Naive thymus-derived CD4-positive, alpha-beta T cell (primary cell): ENCODE data around the gene ZNF618. TPM values are rescaled to one million over a fixed set of nuclear protein-coding genes. Genes with fewer than 3 reads are reported as not detected.

Source experiments
- ATAC-seq: fragments of 150-1000 bp; cut with Tn5 transposase; 2 replicates; pipeline ENCODE4 v1.10.0; 2021; ENCODE audit warnings: mild to moderate bottlenecking, moderate library complexity
- CTCF ChIA-PET: fragments of 350-600 bp; sonication (Branson Sonifier 250); formaldehyde crosslinking; loops from one replicate; lab custom pipeline; 2021; ENCODE audit warnings: antibody characterized with exemption; lab: Charles Lee
- POLR2A ChIA-PET: fragments of 350-600 bp; sonication (Branson Sonifier 250); formaldehyde crosslinking; loops from one replicate; lab custom pipeline; 2021; ENCODE audit warnings: antibody characterized with exemption, inconsistent platforms; lab: Charles Lee
- DNase-seq, 9 donors: peaks; one replicate each; pipeline versions ENCODE4 v3.0.0 to v3.0.0-alpha.2; 2020 to 2022; ENCODE audit warnings: mixed read lengths in 1 of 9
- H3K27ac ChIP-seq: one replicate; pipeline ENCODE4 v1.7.0; 2013; ENCODE audit warnings: mild to moderate bottlenecking, low read depth, low read length, moderate library complexity
- H3K27me3 ChIP-seq, 2 donors: one replicate each; pipeline ENCODE4 v1.7.0; 2013; ENCODE audit warnings: low read length in 2 of 2, mild to moderate bottlenecking in 2 of 2, moderate library complexity in 2 of 2; ENCODE audit not compliant: control insufficient read depth in 2 of 2, insufficient read depth in 2 of 2
- H3K36me3 ChIP-seq, 3 experiments: 1 replicate in 2 of 3; 2 replicates in 1 of 3; pipeline ENCODE4 v1.7.0; 2013; ENCODE audit warnings: low read length in 3 of 3, mild to moderate bottlenecking in 3 of 3, moderate library complexity in 1 of 3; ENCODE audit not compliant: insufficient read depth in 3 of 3, control insufficient read depth in 2 of 3
- H3K4me1 ChIP-seq, 2 donors: one replicate each; pipeline ENCODE4 v1.7.0; 2013; ENCODE audit warnings: low read length in 2 of 2, mild to moderate bottlenecking in 2 of 2, moderate library complexity in 1 of 2; ENCODE audit not compliant: control insufficient read depth in 2 of 2, insufficient read depth in 2 of 2
- H3K4me3 ChIP-seq: 2 replicates; pipeline ENCODE4 v1.7.0; 2013; ENCODE audit warnings: mild to moderate bottlenecking, low read length
- H3K9me3 ChIP-seq, 3 experiments: 1 replicate in 2 of 3; 2 replicates in 1 of 3; pipeline ENCODE4 v1.7.0; 2013; ENCODE audit warnings: low read length in 3 of 3; ENCODE audit not compliant: control insufficient read depth in 2 of 3
- H3K27ac Mint-ChIP-seq, 9 donors: one replicate each; pipeline ENCODE4 v1.8.0; 2020 to 2022; ENCODE audit warnings: mixed read lengths in 9 of 9, mild to moderate bottlenecking in 8 of 9, moderate library complexity in 5 of 9, inconsistent platforms in 2 of 9
- H3K27me3 Mint-ChIP-seq, 5 donors: one replicate each; pipeline ENCODE4 v1.8.0; 2021 to 2022; ENCODE audit warnings: mixed read lengths in 5 of 5, mild to moderate bottlenecking in 1 of 5
- H3K36me3 Mint-ChIP-seq, 5 donors: one replicate each; pipeline ENCODE4 v1.8.0; 2020 to 2022; ENCODE audit warnings: mixed read lengths in 5 of 5, mild to moderate bottlenecking in 3 of 5, inconsistent platforms in 1 of 5
- H3K4me1 Mint-ChIP-seq, 7 donors: one replicate each; pipeline ENCODE4 v1.8.0; 2020 to 2022; ENCODE audit warnings: mixed read lengths in 7 of 7, mild to moderate bottlenecking in 3 of 7, inconsistent platforms in 1 of 7
- H3K4me3 Mint-ChIP-seq, 10 donors: one replicate each; pipeline ENCODE4 v1.8.0; 2020 to 2022; ENCODE audit warnings: mild to moderate bottlenecking in 10 of 10, mixed read lengths in 10 of 10, moderate library complexity in 6 of 10, inconsistent platforms in 2 of 10
- H3K9me3 Mint-ChIP-seq, 11 donors: one replicate each; pipeline ENCODE4 v1.8.0; 2020 to 2022; ENCODE audit warnings: mixed read lengths in 11 of 11, mild to moderate bottlenecking in 4 of 11, inconsistent platforms in 1 of 11, moderate library complexity in 1 of 11
- intact Hi-C, 2 donors: fragments of 100-400 bp; cut with micrococcal nuclease; formaldehyde crosslinking; loops; one replicate each; pipeline ENCODE4 v1.15.1; 2023
- polyA plus RNA-seq, 2 donors: library from polyadenylated mRNA; unstranded; fragments of 300-500 nt; fragmentation: Illumina TruSeq; gene quantifications; one replicate each; pipeline ENCODE4 v1.2.3, GENCODE V29; 2021
- total RNA-seq, 6 experiments: library from RNA in 5 of 6; stranded (reverse) in 5 of 6; gene quantifications; 1 replicate in 5 of 6; 2 replicates in 1 of 6; pipeline ENCODE4 v1.2.3 and lab custom pipeline; 2021 to 2026

Gene ZNF618
- total and polyA plus RNA-seq, 7 experiments from 2014 or later, result 0.17 to 3.3 (median 1.1) TPM

DNA sequence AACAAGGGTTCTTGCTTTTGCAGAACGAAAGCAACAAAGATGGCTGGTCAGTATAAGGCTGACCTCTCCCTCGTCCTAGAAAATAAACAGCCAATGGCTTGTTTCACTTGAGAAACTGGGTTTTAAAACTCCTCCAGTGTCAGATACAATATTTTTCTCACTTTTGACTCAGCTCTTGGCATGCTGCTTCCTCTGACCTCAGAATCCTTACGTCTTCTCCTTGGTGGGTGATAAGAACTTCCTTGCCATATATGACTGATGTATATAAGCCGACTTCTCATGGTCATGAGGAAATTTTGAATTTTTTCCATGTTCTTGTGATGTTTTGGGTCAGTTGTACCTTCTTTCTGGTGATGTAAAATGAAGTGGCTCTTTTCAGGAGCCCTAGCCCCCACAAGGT, 3.8 kb downstream of the ZNF618 start:
- intact Hi-C loops, result loop anchor here (5.0 kb wide), 3 partner anchors 143 to 608 kb away; no protein-coding TSS in a partner anchor
- peaks cover 0 to 4% of the 10 kb centered on the region in 2 donors for H3K4me1 ChIP-seq
- ATAC-seq (no peak), DNase-seq (no peak)
- no peak overlapping the region for H3K27ac ChIP-seq
- no peaks in the 10 kb centered on the region for H3K9me3 ChIP-seq
- no peak overlapping the region for H3K4me3 ChIP-seq
- Mint-ChIP-seq H3K27me3 (peaks cover 12 to 42% (median 23%) of the 10 kb centered on the region in 5 donors), H3K4me1 (peaks cover 4 to 14% (median 7%) of the 10 kb centered on the region in 7 donors), H3K36me3 (peaks cover 0 to 6% (median 0%) of the 10 kb centered on the region in 5 donors), H3K4me3 (no peak overlapping the region), H3K27ac (no peak overlapping the region), H3K9me3 (no peaks in the 10 kb centered on the region)
- CTCF ChIA-PET, result no interaction called here
- no peaks in the 10 kb centered on the region for H3K36me3 ChIP-seq
- no peaks in the 10 kb centered on the region for H3K27me3 ChIP-seq
- POLR2A ChIA-PET, result no interaction called here

DNA sequence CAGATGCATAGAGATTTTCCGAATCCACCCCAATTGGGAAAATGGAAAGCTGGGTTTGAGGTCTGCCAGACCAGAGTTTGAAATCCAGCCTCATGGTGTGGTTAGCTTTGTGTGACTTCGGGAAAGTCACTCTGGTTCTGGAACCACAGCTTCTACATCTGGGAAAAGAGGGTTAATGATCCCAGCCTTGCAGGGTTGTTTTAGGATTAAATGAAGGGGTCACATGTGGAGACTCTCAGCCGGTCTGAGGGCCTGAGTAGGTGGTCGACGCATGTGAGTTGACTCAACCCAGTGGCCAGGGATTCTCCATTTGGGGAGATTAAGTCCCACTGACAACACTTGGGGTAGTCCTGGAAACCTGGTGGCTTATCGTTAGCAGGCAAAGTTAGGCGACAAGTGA, 6.1 kb downstream of the ZNF618 start:
- Mint-ChIP-seq H3K27me3 (peaks cover 5 to 33% (median 15%) of the 10 kb centered on the region in 5 donors), H3K9me3 (peaks cover 0 to 2% (median 0%) of the 10 kb centered on the region in 11 donors), H3K4me3 (no peak overlapping the region), H3K27ac (no peak overlapping the region), H3K4me1 (peaks cover 4 to 29% (median 18%) of the 10 kb centered on the region in 7 donors), H3K36me3 (peaks cover 0 to 2% (median 0%) of the 10 kb centered on the region in 5 donors)
- POLR2A ChIA-PET, result no interaction called here
- Histone ChIP-seq H3K4me1 (peaks cover 3 to 11% of the 10 kb centered on the region in 2 donors), H3K27ac (no peak overlapping the region), H3K27me3 (no peaks in the 10 kb centered on the region), H3K9me3 (no peaks in the 10 kb centered on the region), H3K36me3 (no peaks in the 10 kb centered on the region), H3K4me3 (no peak overlapping the region)
- intact Hi-C loops, result no loop called here
- DNase-seq (no peak), ATAC-seq (no peak)
- CTCF ChIA-PET, result no interaction called here

DNA sequence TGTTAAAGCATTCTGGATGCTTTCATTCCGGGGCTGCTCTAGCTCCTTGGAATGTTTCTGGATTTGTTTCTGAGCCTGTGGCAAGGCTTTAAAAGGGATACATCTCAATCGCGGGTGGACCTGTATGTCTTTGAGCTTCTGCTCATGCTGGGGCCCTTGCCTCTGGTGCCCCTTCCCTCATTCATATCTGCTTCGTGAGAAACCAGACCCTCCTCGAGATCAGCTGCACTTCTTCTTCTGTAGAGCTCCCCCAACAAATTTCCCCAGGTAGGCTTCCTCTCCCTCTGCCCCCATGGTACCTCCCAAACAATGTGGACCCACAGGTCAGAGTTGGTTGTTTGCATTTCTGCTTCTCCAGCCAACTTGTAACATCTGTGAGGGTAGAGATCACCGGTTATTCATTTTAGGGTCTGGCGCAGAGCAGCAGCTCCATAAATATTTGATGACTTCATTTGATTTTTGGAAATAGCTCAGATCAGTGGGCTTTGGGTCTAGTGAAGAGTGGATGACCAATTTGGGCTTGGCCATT, 6.6 kb downstream of the ZNF618 start:
- peaks cover 0 to 2% (median 0%) of the 10 kb centered on the region in 11 donors for H3K9me3 Mint-ChIP-seq
- no peak overlapping the region for H3K4me3 Mint-ChIP-seq
- peaks cover 0 to 2% (median 0%) of the 10 kb centered on the region in 5 donors for H3K36me3 Mint-ChIP-seq
- H3K4me1 Mint-ChIP-seq, result peaks cover 4 to 32% (median 19%) of the 10 kb centered on the region in 7 donors
- no peak for ATAC-seq
- ChIA-PET POLR2A (no interaction called here), CTCF (no interaction called here)
- Histone ChIP-seq H3K27me3 (no peaks in the 10 kb centered on the region), H3K9me3 (no peaks in the 10 kb centered on the region), H3K36me3 (no peaks in the 10 kb centered on the region), H3K27ac (no peak overlapping the region), H3K4me1 (peaks cover 3 to 10% of the 10 kb centered on the region in 2 donors), H3K4me3 (no peak overlapping the region)
- H3K27me3 Mint-ChIP-seq, result peaks cover 4 to 33% (median 14%) of the 10 kb centered on the region in 5 donors
- no peak for DNase-seq
- intact Hi-C loops, result no loop called here
- no peak overlapping the region for H3K27ac Mint-ChIP-seq

DNA sequence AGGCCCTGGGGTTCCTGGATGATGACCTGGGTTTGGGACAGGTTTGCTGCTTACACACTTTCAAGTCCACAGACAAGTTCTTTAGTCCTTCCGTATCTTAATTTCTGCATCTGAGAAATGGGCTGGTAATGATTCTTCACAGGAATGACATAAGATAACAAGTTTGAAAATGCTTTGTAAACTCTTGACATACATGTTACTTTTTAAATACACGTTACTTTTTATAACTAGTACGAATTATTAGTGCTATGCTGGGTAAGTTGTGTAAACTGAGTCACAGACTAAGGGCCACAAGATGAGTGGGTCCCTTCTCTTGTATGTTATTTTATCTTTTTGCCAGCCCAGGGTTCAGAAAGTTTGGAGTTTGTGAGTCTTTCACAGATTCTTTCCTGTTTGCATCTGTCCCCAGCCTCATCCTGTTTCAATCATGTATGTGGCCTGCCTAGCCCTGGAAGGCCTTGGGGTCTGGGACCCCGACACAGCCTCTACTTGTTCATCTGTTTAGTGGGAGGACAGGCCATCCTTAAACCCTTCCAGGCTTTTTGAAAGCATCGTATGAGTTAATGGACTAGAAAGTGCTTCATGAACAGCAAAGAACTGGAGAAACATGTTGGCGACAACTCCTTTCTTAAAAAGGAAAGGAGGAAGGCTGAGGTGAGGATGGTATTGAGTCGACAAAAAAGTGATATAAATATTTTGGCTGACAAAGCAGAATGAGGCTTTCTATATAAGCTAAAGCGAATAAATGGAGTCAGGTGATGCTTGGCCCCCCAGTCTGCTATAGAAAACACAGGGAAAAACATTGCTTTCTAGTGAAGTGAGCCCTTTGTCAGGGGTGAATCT, 9.3 kb downstream of the ZNF618 start:
- Histone ChIP-seq H3K27me3 (no peaks in the 10 kb centered on the region), H3K27ac (no peak overlapping the region), H3K36me3 (no peaks in the 10 kb centered on the region), H3K4me3 (peak overlapping the region; percentile 52), H3K9me3 (no peaks in the 10 kb centered on the region), H3K4me1 (peaks cover 3 to 10% of the 10 kb centered on the region in 2 donors)
- ChIA-PET CTCF (no interaction called here), POLR2A (no interaction called here)
- intact Hi-C loops, result no loop called here
- Mint-ChIP-seq H3K4me3 (peak overlapping the region in 9 of 10 donors; percentile 18 to 90 (median 79)), H3K9me3 (peaks cover 0 to 8% (median 0%) of the 10 kb centered on the region in 11 donors), H3K4me1 (peaks cover 4 to 29% (median 19%) of the 10 kb centered on the region in 7 donors), H3K27me3 (peaks cover 0 to 14% (median 8%) of the 10 kb centered on the region in 5 donors), H3K36me3 (peaks cover 0 to 6% (median 0%) of the 10 kb centered on the region in 5 donors), H3K27ac (peak overlapping the region in 7 of 9 donors; percentile 22 to 91 (median 66))
- no peak for DNase-seq
- no peak for ATAC-seq

DNA sequence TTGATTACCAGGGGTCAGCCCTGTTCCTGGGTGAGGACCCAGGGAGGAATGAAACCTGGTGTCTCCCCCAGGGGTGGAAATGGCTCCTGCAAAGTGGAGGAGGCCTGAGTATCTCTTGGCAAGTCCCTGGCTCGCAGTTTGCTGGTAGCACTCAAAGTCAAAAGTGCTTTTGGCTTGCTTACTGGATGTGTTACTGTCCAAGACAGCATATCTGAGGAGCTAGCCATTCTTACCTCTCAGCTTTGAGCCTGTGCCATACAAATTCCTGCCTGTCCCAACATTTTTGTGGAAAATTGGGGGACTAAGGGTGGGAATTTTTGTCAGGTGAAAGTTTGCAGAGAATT, 9.9 kb downstream of the ZNF618 start:
- peaks cover 0 to 6% (median 0%) of the 10 kb centered on the region in 5 donors for H3K36me3 Mint-ChIP-seq
- H3K4me3 Mint-ChIP-seq, result peak overlapping the region; percentile 63 to 90 (median 82)
- H3K27me3 Mint-ChIP-seq, result peaks cover 0 to 14% (median 6%) of the 10 kb centered on the region in 5 donors
- DNase-seq (no peak), ATAC-seq (no peak)
- intact Hi-C loops, result no loop called here
- ChIA-PET POLR2A (no interaction called here), CTCF (no interaction called here)
- no peak overlapping the region for H3K27ac ChIP-seq
- H3K36me3 ChIP-seq, result no peaks in the 10 kb centered on the region
- H3K4me3 ChIP-seq, result peak overlapping the region; percentile 52
- no peaks in the 10 kb centered on the region for H3K9me3 ChIP-seq
- peaks cover 4 to 29% (median 19%) of the 10 kb centered on the region in 7 donors for H3K4me1 Mint-ChIP-seq
- H3K4me1 ChIP-seq, result peaks cover 3 to 10% of the 10 kb centered on the region in 2 donors
- H3K9me3 Mint-ChIP-seq, result peaks cover 0 to 9% (median 0%) of the 10 kb centered on the region in 11 donors
- H3K27me3 ChIP-seq, result no peaks in the 10 kb centered on the region
- peak overlapping the region in 6 of 9 donors; percentile 56 to 91 (median 68) for H3K27ac Mint-ChIP-seq

DNA sequence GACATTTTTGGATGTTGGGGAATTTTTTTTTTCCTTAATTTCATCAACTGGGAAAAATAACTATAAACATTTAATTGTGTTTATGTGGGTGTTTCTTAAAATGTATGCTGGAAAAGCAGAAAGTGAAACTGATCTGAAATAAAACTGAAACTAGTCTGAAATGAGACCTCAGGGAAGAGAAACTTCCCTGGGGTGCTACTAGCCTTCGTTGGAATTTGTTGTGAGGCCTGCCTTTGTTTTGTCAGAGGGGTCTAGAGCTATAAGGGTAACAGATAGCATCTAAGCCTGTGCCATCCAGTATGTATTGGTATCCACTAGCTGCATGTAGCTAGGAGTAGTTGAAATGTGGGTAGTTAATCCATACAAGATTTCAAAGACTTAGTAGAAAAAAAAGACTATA, 10.4 kb downstream of the ZNF618 start:
- ATAC-seq (no peak), DNase-seq (no peak)
- H3K9me3 Mint-ChIP-seq, result peaks cover 0 to 12% (median 0%) of the 10 kb centered on the region in 11 donors
- ChIA-PET CTCF (no interaction called here), POLR2A (no interaction called here)
- no peaks in the 10 kb centered on the region for H3K36me3 ChIP-seq
- no peak overlapping the region for H3K27ac ChIP-seq
- H3K27me3 ChIP-seq, result no peaks in the 10 kb centered on the region
- H3K4me1 ChIP-seq, result peaks cover 3 to 10% of the 10 kb centered on the region in 2 donors
- H3K27ac Mint-ChIP-seq, result peak overlapping the region in 6 of 9 donors; percentile 60 to 74 (median 64)
- peaks cover 4 to 29% (median 19%) of the 10 kb centered on the region in 7 donors for H3K4me1 Mint-ChIP-seq
- intact Hi-C loops, result no loop called here
- peak overlapping the region; percentile 52 for H3K4me3 ChIP-seq
- H3K9me3 ChIP-seq, result no peaks in the 10 kb centered on the region
- H3K36me3 Mint-ChIP-seq, result peaks cover 0 to 6% (median 0%) of the 10 kb centered on the region in 5 donors
- peaks cover 0 to 14% (median 6%) of the 10 kb centered on the region in 5 donors for H3K27me3 Mint-ChIP-seq
- H3K4me3 Mint-ChIP-seq, result peak overlapping the region; percentile 63 to 90 (median 82)
